Skin epidermis (tissue), 12 donors: ENCODE measurements around the gene DAZAP1.
A peak's percentile ranks its signal among the peaks of the same experiment; 100 is the strongest.

Experiments
- H3K27ac ChIP-seq, 21 experiments: fragments of 200-600 bp; sonication (generic) in 11 of 21; one replicate each; pipeline ENCODE4 v1.5.0; 2020; ENCODE audit warnings: mild to moderate bottlenecking in 3 of 21, inconsistent platforms in 2 of 21, moderate library complexity in 2 of 21
- H3K4me3 ChIP-seq, 7 experiments: fragments of 200-600 bp; sonication (generic) in 2 of 7; one replicate each; pipeline ENCODE4 v1.5.0; 2020; ENCODE audit warnings: inconsistent platforms in 2 of 7, mild to moderate bottlenecking in 2 of 7, moderate library complexity in 1 of 7

Gene DAZAP1

GRCh38 chr19:1390890-1391423 lies 16.4 kb upstream of the DAZAP1 start:
- Histone ChIP-seq H3K4me3 (no peak overlapping the region), H3K27ac (no peak overlapping the region)

GRCh38 chr19:1392407-1392806 lies 15.0 kb upstream of the DAZAP1 start:
- Histone ChIP-seq H3K27ac (no peak overlapping the region), H3K4me3 (no peak overlapping the region)

DNA sequence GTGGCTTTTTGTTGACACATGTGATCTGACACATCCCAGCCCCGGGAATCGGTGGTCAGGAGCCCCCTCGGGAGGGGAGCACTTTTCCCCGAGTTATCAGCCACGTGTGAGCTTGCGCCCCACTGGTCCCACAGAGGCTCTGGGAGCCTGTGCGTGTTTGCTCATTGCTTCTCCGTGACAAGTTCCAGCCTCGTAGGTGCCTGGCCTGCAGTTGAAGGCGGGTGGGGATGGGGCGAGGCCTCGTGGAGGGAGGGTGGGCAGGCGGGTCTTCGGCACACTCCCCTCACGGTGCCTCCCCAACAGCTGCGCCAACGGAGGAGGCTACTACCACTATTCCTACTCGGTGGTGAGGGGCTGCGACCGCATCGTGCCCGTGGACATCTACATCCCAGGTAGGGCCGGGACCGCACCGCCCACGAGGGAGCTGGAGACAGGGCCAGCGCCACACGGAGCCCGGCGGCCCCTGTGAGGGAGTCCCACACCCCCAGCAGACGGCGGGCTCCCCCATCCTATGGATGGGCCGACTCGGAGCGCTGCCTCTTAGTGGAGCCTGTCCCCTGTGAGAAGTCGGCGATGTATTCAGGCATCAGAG lies 14.4 kb upstream of the DAZAP1 start:
- Histone ChIP-seq H3K4me3 (no peak overlapping the region), H3K27ac (no peak overlapping the region)

GRCh38 chr19:1393841-1394240 lies 13.5 kb upstream of the DAZAP1 start:
- H3K4me3 ChIP-seq: no peak overlapping the region
- H3K27ac ChIP-seq: no peak overlapping the region

DNA sequence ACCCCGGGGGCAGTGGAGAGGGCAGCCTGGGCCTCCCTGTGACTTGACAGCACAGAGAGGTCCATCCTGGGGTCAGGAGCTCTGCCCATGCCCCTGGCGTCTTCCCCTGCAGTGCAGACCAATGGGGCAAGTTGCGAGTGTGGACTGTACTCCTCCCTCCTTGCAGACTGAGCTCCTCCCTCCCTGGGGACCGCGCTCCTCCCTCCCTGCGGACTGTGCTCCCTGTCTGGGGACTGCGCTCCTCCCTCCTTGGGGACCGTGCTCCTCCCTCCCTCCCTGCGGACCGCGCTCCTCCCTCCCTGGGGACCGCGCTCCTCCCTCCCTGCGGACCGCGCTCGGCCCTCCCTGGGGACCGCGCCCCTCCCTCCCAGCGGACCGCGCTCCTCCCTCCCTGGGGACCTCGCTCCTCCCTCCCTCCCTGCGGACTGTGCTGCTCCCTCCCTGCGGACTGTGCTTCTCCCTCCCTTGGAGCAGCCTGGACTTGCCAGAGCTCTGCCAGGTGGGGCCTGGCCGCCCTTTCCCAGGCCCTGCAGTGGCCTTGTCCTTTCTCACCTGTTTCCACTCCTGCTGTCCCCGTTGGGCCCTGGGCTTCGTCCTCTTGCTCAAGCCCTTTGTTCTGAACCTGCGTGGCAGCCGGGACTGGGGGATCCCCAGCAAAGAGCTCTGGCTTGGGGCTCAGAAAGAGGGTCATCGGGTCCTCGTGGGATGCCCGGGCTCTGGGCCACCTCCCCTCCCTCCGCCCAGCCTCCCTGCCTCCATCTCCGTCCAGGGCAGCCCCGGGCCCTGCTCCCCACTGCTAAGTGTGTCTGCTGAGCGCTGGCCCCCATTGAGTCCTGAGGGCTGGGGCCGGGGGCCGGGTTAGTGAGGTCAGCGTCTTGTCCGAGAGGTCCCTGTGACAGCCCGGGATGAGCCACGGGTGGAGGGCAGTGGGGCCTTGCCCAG lies 12.9 kb upstream of the DAZAP1 start:
- Histone ChIP-seq H3K27ac (no peak overlapping the region), H3K4me3 (no peak overlapping the region)

DNA sequence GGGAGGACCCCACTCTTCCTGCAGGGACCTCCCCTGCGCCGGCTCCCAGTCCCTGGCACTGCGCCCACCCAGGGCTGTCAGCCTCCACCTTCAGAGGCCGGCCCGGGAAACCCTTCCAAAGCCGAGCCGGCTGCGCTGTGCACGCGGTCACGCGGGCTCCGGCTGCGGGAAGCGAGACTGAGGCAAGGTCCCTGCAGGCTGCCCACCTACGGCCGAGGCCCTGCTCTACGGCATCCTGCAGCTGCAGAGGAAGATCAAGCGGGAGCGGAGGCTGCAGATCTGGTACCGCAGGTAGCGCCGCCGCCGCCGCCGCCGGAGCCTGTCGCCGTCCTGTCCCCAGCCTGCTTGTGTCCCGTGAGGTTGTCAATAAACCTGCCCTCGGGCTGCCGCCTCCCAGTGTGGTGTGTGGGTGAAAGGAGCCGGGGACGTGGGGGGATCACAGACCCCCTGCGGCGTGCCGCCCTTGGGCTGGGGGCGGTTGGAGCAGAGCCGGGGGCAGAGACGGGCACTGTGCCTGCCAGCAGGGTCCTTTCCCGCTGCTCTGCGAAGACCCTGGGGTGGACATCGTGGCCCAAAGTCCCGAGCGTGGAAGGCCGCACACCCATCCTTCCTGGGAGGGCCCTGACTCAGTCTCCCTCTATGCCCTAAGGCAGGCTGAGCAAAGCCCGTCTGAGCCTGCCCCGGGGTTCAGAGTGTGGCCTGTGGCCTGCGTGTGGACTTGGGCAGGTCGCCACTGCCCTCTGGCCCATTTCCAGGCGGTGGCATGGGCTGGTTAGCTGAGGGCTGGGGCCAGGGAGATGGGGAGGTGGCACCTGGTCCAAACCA lies 12.0 kb upstream of the DAZAP1 start:
- no peak overlapping the region for H3K4me3 ChIP-seq
- no peak overlapping the region for H3K27ac ChIP-seq

GRCh38 chr19:1396019-1396767 lies 11.2 kb upstream of the DAZAP1 start:
- Histone ChIP-seq H3K27ac (no peak overlapping the region), H3K4me3 (no peak overlapping the region)

GRCh38 chr19:1396768-1397679 lies 10.4 kb upstream of the DAZAP1 start:
- H3K27ac ChIP-seq: no peak overlapping the region
- no peak overlapping the region for H3K4me3 ChIP-seq

DNA sequence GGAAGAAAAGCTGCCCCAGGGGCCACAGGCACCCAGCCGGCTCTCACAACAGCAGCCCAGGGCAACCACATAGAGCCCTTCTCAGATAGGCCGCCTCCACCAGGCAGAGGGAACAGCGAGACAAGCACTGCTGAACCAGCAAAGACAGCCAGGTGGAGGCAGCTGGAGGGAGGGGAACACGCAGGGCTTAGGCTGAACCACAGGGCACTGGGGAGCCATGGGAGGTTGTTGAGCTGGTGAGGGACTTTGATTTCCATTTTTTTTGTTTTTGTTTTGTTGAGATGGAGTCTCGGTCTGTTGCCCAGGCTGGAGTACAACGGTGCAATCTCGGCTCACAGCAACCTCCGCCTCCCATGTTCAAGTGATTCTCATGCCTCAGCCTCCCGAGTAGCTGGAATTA lies 9.5 kb upstream of the DAZAP1 start:
- H3K4me3 ChIP-seq: no peak overlapping the region
- H3K27ac ChIP-seq: no peak overlapping the region

- Histone ChIP-seq H3K4me3 (no peak overlapping the region), H3K27ac (no peak overlapping the region)
These were observed 8.3 kb upstream of the DAZAP1 start for GRCh38 chr19:1399079-1399478.

DNA sequence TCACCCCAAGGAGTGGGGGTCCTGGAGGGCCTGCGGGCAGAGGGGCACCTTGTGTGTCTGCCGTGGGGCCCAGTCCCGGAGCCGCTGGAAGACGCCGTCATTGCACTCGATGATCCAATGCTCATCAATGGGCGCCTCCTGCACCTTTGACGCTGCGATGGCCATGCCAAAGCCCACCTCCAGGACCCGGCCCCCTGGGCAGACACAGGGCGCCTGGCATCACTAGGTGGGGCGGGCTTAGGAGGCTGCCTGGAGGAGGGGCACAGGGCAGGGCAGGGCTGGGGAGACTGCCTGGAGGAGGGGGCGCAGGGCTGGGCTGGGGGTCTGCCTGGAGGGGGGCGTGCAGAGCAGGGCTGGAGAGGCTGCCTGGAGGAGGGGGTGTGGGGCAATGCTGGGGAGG lies 7.6 kb upstream of the DAZAP1 start:
- H3K27ac ChIP-seq: no peak overlapping the region
- H3K4me3 ChIP-seq: no peak overlapping the region

DNA sequence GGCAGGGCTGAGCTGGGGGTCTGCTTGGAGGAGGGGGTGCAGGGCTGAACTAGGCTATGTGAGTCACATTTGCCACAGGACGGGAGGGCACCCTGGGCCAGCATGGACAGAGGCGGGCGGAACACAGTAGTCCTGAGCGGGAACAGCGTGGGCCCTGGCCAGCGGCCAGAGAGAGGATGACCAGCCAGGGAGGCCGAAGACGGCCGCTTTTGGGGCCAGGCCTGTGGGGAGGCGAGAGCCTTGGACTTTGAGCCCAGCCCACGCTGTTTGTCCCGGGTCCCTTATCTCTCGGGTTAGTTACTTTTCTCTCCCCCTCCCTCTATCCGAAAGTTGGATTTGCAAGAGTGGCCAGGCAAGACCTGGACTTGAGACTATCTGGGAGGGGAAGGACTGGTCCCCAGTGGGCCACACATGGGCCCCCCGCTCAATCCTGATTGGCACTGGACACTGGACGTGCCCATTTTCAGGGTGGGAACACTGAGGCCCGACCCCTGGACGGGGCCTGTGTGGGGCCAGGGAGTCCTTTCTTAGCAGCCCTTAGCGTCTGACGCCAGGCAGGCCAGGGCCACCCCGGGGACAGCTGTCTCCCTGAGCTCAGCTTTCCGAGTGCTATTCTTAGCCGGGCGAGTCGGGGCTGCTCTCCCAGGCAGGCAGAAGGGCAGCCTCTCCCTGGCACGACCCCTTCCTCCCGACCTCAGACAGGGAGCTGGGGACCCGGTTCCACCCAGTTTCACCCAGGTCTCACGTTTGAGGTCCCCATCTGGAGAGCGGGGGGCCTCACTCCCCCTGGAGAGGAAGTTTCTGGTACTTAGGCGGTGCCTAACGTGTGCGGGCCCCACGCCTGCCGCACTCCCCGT lies 6.9 kb upstream of the DAZAP1 start:
- H3K27ac ChIP-seq: peak overlapping the region in 11 of 21 experiments; percentile 12 to 82 (median 28)
- H3K4me3 ChIP-seq: peak overlapping the region; percentile 37 to 62 (median 49)

GRCh38 chr19:1401138-1401888 lies 6.1 kb upstream of the DAZAP1 start, which contains the start of gene GAMT:
Gene GAMT (minus strand): TSS chr19:1401542. CDS start chr19:1401476, 66 bp downstream.
- H3K4me3 ChIP-seq: peak within 1 kb of the TSS; percentile 37 to 62 (median 49)
- H3K27ac ChIP-seq: peak within 1 kb of the TSS in 14 of 21 experiments; percentile 12 to 82 (median 30)

- Histone ChIP-seq H3K4me3 (peak overlapping the region; percentile 37 to 62 (median 49)), H3K27ac (peak overlapping the region in 6 of 21 experiments; percentile 12 to 80 (median 30))
These were observed 5.5 kb upstream of the DAZAP1 start for GRCh38 chr19:1401889-1402217.

DNA sequence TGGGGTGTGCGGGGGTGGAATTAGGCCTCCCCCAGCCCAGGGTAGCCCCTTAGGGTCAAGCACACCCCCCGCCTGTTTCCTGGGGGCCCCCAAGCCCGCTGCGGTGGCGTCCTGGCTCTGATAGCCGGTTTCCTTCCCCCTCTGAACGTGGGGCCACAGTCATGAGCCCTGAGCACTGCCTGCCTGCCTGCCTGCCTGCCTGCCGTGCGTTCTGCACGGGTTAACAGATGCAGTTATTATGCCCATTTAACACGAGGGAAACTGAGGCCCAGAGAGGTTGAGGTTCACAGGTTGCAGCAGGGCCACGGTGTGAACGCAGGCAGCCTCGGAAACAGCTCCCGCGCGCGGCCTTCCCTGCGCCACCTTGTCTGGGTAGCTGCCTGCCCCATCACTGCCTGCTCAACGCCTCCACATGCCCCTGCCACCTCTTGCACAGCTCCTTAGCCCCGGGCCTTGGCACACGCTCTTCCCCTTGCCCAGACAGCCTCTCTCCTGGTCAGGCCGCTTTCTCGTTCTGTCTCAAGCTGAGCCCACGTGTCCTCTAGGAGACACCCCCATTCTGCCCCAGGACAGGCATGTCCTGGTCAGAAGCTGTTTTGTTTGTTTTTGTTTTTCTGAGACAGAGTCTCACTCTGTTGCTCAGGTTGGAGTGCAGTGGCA lies 4.8 kb upstream of the DAZAP1 start:
- Histone ChIP-seq H3K4me3 (no peak overlapping the region), H3K27ac (peak overlapping the region in 3 of 21 experiments; percentile 20 to 29 (median 21))
